GM12874 (cell line): ENCODE results near the gene SMCO3.

ENCODE experiments used
- TF ChIP-seq, protein P1 (sequence below): IDR thresholded peaks from 2 replicates; pipeline ENCODE4 v1.5.1; 2011; ENCODE audit warnings: low read depth, mild to moderate bottlenecking, control low read depth, low read length, moderate library complexity; ENCODE audit not compliant: insufficient read depth

The SMCO3 gene

GRCh38 chr12:14814014-14814413 is at the start of gene SMCO3:
TSS of gene SMCO3 (minus strand) at chr12:14814182. CDS start at chr12:14806680, 7,502 bp downstream.
- TF ChIP-seq, protein P1, sequence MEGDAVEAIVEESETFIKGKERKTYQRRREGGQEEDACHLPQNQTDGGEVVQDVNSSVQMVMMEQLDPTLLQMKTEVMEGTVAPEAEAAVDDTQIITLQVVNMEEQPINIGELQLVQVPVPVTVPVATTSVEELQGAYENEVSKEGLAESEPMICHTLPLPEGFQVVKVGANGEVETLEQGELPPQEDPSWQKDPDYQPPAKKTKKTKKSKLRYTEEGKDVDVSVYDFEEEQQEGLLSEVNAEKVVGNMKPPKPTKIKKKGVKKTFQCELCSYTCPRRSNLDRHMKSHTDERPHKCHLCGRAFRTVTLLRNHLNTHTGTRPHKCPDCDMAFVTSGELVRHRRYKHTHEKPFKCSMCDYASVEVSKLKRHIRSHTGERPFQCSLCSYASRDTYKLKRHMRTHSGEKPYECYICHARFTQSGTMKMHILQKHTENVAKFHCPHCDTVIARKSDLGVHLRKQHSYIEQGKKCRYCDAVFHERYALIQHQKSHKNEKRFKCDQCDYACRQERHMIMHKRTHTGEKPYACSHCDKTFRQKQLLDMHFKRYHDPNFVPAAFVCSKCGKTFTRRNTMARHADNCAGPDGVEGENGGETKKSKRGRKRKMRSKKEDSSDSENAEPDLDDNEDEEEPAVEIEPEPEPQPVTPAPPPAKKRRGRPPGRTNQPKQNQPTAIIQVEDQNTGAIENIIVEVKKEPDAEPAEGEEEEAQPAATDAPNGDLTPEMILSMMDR: no peak

DNA sequence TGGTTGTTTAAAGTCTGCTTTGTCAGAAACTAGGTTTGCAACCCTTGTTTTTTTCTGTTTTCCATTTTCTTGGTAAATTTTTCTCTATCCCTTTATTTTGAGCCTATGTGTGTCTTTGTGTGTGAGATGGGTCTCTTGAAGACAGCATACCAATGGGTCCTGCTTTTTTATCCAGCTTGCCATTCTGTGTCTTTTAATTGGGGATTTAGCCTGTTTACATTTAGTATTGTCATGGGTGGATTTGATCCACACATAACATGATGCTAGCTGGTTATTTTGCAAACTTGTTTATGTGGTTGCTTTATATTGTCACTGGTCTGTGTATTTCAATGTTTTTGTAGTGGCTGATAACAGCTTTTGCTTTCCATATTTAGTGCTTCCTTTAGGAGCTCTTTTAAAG is 46.5 kb upstream of the SMCO3 start:
- TF ChIP-seq, protein P1: no peak

DNA sequence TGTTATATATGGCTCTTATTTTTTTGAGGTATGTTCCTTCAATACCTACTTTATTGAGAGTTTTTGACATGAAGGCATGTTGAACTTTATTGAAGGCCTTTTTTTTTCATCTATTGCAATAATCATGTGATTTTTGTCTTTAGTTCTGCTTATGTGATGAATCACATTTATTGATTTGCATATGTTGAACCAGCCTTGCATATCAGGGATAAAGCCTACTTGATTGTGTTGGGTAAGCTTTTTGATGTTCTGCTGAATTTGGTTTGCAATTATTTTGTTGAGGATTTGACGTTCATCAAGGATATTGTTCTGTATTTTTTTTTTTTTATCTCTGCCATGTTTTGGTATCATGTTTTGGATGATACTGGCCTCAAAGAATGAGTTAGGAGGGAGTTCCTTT is 44.5 kb upstream of the SMCO3 start:
- TF ChIP-seq, protein P1: no peak

DNA sequence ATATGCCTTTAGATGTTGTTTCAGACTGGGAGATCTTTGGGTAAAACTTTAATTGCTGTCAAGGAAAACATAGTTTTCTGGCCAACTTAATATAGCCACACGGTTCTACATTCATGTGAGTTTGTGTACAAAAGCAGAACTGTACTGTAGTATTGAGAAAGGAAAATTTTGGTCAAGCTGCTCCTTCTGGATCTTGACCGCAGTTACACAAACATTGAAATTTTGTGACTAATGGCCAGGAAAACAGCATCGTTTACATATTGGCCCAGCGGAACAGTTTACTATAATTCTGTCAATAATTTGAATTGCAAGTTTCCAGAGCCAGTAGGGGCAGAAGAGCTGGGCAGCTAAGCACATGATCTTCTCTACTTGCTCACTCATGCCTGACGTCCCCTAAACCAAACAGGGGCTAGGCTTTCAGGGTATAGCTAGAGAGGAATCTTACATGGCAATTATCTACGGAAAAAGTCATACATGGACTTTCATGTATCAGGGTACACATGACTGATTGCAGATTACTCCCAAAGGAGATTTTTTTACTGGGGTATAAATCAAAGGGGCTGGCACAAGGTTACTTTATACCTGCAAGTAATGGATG is 40.7 kb upstream of the SMCO3 start:
- TF ChIP-seq, protein P1: 0 out of 2 replicates have a peak, but pooled peaks have one; percentile 8

DNA sequence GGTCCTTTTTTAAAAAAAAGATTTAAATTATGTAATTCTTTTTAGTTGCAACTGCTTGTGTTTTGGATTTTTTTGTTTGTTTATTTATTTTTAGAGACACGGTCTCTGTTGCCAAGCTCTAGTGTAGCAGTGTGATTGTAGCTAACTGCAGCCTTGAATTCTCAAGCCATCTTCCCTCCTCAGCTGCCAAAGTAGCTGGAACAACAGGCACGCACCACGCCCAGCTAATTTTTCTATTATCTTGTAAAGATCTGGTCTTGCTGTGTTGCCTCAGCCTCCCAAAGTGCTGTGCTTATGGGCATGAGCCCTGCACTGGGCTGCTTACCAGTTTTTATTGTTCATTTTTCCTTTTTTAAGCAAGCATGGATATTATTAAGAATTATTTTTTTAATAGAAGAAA is 40.0 kb upstream of the SMCO3 start:
- TF ChIP-seq, protein P1: no peak

DNA sequence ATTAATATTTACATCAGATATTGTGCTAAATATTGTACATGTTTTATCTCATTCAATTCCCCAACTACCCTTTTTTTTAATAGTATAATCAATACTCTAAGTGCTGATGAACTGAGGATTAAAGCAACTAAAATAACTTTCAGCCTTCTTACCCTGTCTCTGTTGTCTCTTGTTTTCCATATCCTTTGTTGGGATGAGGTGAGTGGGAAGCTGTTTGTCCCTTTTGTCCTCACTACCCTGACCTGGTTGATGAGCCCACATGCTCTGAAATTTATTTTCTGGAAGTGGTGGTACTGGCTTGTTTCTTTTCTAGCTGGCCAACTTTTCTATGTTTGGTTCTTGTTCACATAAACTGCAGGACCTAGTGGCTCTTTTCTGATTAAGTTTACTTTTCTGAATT is 38.9 kb upstream of the SMCO3 start:
- TF ChIP-seq, protein P1: no peak

DNA sequence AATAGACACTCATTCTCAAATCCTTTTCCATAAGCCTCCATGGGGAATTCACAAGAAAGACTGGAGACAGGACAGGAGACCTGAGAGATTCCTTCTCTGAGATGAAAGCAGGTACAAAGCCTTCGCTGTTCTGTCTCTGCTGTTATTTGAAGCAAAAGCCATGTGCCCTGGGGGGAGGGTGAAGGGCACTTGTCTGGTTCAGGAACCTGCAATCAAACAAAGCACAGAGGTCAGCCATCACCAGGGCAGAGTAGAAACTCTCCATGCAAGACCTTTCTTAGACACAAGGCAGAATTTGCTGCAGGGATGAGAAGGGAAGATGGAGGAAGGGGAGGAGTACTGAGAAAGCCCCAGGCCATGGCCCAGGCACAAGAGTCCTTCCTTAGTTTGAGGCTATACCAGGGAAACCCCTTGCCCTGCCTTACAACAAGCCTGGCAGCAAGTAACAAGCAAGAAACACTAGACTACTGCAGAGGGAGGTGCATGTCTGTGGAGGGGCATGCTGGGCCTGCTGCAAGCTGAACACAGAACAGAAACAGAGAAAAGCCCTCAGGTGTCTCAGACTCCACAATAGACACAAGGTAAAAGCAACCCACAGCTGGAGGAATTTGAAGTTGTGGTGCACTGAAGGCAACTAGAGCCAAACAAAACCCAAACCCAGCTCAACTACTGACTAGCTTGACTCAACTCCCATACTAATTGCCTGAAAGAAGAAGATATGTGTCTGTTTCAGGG is 37.1 kb upstream of the SMCO3 start:
- TF ChIP-seq, protein P1: no peak
